ENCODE measurements around the gene TMEM254. TPM values are rescaled to one million over a fixed set of nuclear protein-coding genes. Genes with fewer than 3 reads are reported as not detected.

TMEM254 gene
- total and polyA plus RNA-seq, 9 of the 15 experiments (the other 6 are each of a cell fraction or from before 2014, with no cell fraction given) = 0.59 to 4.7 (median 1.9) TPM

DNA sequence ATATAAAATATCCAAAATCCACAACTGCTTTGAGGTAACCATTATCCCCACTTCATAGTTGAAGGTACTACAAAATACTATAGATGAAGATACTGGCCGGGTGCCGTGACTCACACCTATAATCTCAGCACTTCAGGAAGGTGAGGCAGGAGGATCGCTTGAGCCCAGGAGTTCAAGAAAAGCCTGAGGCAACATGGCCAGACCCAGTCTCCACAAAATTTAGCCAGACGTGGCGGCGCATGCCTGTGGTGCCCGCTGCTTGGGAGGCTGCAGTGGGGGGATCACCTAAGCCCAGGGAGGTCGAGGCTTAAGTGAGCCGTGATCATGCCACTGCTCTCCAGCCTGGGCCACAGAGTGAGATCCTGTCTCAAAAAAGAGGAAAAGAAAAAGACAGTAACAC is 21.7 kb downstream of the TMEM254 start (continued):
- TF ChIP-seq, protein P1, sequence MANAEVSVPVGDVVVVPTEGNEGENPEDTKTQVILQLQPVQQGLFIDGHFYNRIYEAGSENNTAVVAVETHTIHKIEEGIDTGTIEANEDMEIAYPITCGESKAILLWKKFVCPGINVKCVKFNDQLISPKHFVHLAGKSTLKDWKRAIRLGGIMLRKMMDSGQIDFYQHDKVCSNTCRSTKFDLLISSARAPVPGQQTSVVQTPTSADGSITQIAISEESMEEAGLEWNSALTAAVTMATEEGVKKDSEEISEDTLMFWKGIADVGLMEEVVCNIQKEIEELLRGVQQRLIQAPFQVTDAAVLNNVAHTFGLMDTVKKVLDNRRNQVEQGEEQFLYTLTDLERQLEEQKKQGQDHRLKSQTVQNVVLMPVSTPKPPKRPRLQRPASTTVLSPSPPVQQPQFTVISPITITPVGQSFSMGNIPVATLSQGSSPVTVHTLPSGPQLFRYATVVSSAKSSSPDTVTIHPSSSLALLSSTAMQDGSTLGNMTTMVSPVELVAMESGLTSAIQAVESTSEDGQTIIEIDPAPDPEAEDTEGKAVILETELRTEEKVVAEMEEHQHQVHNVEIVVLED (CRISPR knock-in tag; IDR thresholded peaks at IDR 0.05) = no peak

DNA sequence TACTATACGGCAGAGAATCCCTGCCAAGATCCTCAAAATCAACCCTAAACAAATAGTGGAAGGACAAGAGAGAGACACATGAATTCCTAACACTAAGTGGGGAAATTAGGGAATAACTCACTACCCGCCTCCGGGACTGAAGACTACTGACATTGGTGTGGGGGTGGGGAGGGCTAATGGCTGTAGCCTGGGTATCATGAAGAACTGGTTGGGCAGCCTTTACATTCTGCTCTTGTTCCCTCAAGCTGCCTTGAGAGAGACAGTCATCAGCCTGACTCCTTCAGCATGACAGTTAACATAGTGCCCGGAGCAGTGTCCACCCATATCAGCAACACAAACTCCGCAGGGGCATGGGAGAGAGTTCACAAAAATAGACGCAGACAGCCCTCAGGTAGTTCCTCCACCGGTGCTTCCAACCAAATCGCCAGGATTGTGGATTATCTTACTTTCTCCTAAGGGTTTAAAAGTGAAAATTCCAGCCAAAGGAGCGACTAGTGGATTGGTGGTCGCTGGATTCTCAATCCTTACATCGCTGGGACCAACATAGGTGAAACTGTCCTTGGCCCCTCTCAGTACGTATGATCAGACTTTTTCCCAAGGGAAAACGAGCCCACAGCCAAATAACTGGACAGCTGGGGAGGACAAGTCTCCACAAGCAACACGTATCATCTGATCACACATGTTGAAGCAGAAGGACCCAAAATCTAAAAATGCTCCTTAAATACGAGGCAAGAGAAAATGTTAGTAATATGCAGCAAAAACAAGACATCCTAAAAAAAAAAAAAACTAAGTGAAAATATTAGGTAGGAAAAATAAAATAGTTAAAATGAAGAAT is 22.6 kb downstream of the TMEM254 start:
- no TSS peak for BruUV-seq (replicated peaks)
- in situ Hi-C loops (cut with MboI) = no loop called here
- no peak overlapping the region for H3K27ac ChIP-seq (ENCODE audit: extremely low read depth, low read depth, low read length)
- H3K27me3 ChIP-seq (ENCODE audit: control insufficient read depth in 2 of 2, insufficient read depth in 2 of 2, low read length in 2 of 2) = peaks cover 31 to 32% of the 10 kb centered on the region in 2 experiments; a peak in 4 of 5 replicates
- H3K9me1 ChIP-seq (ENCODE audit: control insufficient read depth, insufficient read depth, low read length) = no peaks in the 10 kb centered on the region
- TF ChIP-seq MXI1 (IDR thresholded peaks at IDR 0.05; ENCODE audit: low read depth, low read length) (no peak), RBM25 (IDR thresholded peaks at IDR 0.05; ENCODE audit: low read depth, low read length, severe bottlenecking) (no peak), SRSF7 (optimal IDR thresholded peaks at IDR 0.05; ENCODE audit: low read depth, low read length) (no peak)
- POLR2A ChIA-PET = no interaction called here
- H3K9ac ChIP-seq (ENCODE audit: insufficient read depth in 1 of 2, low read depth in 2 of 2, low read length in 2 of 2) = no peak overlapping the region
- FAIRE-seq (no peak), ATAC-seq (no peak), DNase-seq (ENCODE audit: extremely low read depth in 1 of 4, low spot score in 3 of 4) (no peak)
- 2% methylated on average over 15 of the region's 15 CpGs for WGBS (ENCODE audit: insufficient coverage, low coverage, missing lambda C conversion rate)
- H3K4me1 ChIP-seq (replicated peaks in 1 of 2; ENCODE audit: control insufficient read depth in 2 of 2, insufficient read depth in 2 of 2, low read length in 2 of 2) = no peaks in the 10 kb centered on the region; a peak in 1 of 5 replicates
- intact Hi-C loops (cut with micrococcal nuclease) = no loop called here
- H2AFZ ChIP-seq (ENCODE audit: low read depth, low read length) = no peak overlapping the region
- H3K4me2 ChIP-seq (ENCODE audit: insufficient read depth, low read length) = no peak overlapping the region
- no peaks in the 10 kb centered on the region for H3K79me2 ChIP-seq (ENCODE audit: control insufficient read depth, insufficient read depth, low read length)
- H4K20me1 ChIP-seq (replicated peaks; ENCODE audit: control insufficient read depth, insufficient read depth, low read length) = no peaks in the 10 kb centered on the region
- CTCF ChIA-PET (ENCODE audit: low intra/inter-chr PET ratio) = no interaction called here
- H3K36me3 ChIP-seq (ENCODE audit: control insufficient read depth, insufficient read depth, low read length) = no peaks in the 10 kb centered on the region
- H3K9me3 ChIP-seq (replicated peaks; ENCODE audit: control insufficient read depth, insufficient read depth, low read depth, low read length) = no peaks in the 10 kb centered on the region
- no peak overlapping the region for H3K4me3 ChIP-seq
